Renal cortical epithelial cell (primary cell): ENCODE data around the gene MTUS2. TPM values are rescaled to one million over a fixed set of nuclear protein-coding genes. Genes with fewer than 3 reads are reported as not detected.

ENCODE experiments used
- DNase-seq: peaks from one replicate; pipeline ENCODE4 v3.0.0-alpha.2; 2011; ENCODE audit warnings: low read depth
- total RNA-seq: library from RNA; depleted of rRNA; stranded (reverse); fragments of >200 nt; gene quantifications from 2 replicates; pipeline ENCODE4 v1.2.3, GENCODE V29; 2014

Gene MTUS2
- total RNA-seq, 1 donor from 2014 or later: under 0.01 TPM

GRCh38 chr13:29230299-29230845 is 410.2 kb downstream of the MTUS2 start:
- no peak for DNase-seq

- no peak for DNase-seq
Measured at GRCh38 chr13:29239653-29240525, 419.8 kb downstream of the MTUS2 start.

GRCh38 chr13:29254626-29255370 is 434.7 kb downstream of the MTUS2 start:
- no peak for DNase-seq

GRCh38 chr13:29255567-29255966 is 435.4 kb downstream of the MTUS2 start:
- DNase-seq: no peak

- DNase-seq: no peak
Measured at GRCh38 chr13:29260684-29261083, 440.5 kb downstream of the MTUS2 start.

GRCh38 chr13:29266261-29266660 is 446.1 kb downstream of the MTUS2 start:
- DNase-seq: no peak

GRCh38 chr13:29266756-29267733 is 446.9 kb downstream of the MTUS2 start:
- no peak for DNase-seq

GRCh38 chr13:29270271-29270985 is 450.3 kb downstream of the MTUS2 start:
- no peak for DNase-seq

- DNase-seq: no peak
Measured at GRCh38 chr13:29271606-29272005, 451.5 kb downstream of the MTUS2 start.

GRCh38 chr13:29279356-29280254 is 459.5 kb downstream of the MTUS2 start:
- DNase-seq: no peak

- DNase-seq: no peak
Measured at GRCh38 chr13:29281932-29282495, 461.9 kb downstream of the MTUS2 start.

- DNase-seq: no peak
Measured at GRCh38 chr13:29284726-29285125, 464.6 kb downstream of the MTUS2 start.

- no peak for DNase-seq
Measured at GRCh38 chr13:29287237-29287636, 467.1 kb downstream of the MTUS2 start.

GRCh38 chr13:29292045-29292444 is 471.9 kb downstream of the MTUS2 start:
- DNase-seq: no peak

GRCh38 chr13:29294821-29295220 is 474.7 kb downstream of the MTUS2 start:
- no peak for DNase-seq

- no peak for DNase-seq
Measured at GRCh38 chr13:29301027-29301426, 480.9 kb downstream of the MTUS2 start.

GRCh38 chr13:29304148-29304547 is 484.0 kb downstream of the MTUS2 start:
- no peak for DNase-seq

- no peak for DNase-seq
Measured at GRCh38 chr13:29310806-29311205, 490.7 kb downstream of the MTUS2 start.

GRCh38 chr13:29315847-29316246 is 495.7 kb downstream of the MTUS2 start:
- no peak for DNase-seq
